HG02759 (cell line): ENCODE data around the gene ELMOD3.
"Not testable (repeated sequence)": the region's sequence is repeated elsewhere in the genome, so short reads cannot be mapped to it uniquely, and the experiment has no call there.

Source experiments
- ATAC-seq: cut with Tn5 transposase; IDR thresholded peaks from one replicate; pipeline ENCODE4 v1.9.1; 2021; ENCODE audit warnings: mild to moderate bottlenecking, moderate library complexity; ENCODE audit not compliant: unreplicated experiment

The ELMOD3 gene

DNA sequence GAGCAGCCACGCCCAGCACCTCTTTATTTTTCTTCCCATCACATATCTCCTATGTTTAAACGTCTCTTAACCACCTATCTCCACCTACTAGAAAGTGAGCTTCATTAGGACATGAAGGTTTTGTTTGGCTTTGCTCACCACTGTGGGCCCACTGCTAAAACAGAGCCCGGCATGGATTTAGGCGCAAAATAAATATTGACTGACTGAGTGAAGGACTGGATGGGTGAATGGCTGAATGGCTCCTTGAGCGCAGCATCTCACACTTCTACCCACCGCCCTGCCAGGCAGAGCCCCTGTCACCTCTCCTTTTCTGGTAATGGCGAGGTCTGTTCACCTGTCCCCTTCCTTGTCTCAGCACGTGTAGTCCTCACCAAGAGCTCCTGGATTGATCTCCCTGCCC lies 45.5 kb downstream of the ELMOD3 start:
- no peak for ATAC-seq

DNA sequence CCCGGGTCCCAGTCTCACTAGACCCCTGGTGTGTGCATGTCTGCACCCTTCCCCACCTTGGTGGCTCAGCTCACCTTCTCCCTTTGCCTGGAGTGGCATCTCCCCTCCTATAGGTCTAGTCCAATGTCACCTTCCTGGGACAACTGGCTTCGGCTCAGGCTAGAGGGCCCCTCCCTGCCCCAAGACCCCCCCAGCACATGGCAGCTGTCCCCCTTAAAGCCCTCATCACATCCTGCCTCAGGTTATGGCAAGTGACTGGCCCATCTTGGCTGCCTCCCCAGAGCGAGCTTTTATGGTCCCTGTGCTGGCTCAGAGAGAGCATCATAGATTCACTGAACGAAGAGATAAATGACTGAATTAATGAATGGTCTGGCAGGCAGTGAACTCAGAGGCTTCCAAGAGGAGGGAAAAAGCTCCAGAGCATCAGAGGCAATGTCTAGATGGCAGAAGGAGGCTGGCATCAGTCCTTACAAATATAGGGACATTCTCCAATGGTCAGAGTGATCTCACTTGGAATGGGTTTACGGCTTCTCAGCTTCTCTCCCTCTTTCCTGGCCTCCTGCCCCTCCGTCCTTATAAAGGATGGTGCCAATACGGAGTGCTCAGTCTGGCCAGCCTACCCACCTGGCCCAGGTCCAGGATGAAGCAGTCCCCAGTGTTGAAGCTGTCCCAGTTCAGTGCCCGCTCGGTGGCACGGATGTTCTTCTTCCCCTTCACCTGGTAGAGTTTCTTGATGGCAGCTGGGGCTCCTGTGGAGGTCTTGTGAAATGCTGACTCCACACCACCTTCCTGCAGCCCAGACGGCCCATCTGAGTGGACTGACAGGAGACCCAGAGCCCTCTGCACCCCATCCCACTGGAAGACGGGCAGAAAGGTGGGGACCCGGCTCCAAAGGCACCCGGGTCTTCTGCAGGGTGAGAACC lies 46.2 kb downstream of the ELMOD3 start:
- no peak for ATAC-seq

DNA sequence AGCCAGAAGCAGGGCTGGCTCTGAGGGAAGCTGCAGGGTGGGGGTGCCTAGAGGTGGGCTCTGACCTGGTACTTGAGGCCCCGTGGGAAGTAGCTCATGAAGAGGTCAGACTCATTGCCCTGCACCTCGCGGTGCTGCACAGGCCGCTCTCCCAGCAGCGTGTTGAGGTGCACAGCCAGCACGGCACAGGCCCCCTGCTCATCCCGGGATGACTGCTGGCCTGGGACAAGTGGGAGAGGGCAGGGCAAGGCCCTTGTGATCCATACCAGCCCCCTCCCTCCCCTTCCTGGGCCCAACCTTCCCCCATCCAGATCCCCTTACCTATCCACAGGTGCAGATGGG lies 46.9 kb downstream of the ELMOD3 start:
- ATAC-seq = no peak

DNA sequence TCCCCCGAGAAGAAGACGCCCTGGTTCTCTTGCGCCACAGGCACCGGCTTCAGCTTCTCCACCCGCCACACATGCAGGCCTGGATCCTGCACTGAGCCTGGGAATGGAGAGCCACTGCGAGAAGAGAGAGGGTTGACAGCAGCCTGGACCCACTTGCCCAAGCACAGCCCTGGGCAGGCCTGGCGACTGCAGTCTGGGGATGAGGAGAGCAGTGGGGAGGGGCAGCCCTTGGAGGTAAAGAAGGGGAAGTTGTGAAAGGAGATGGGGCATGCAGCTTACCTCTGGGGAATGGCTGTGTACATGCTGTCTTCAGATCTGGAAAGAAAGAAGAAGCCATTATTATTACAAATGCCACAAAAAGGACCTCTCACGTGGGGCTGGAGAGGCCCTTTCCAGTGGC lies 47.3 kb downstream of the ELMOD3 start:
- no peak for ATAC-seq

DNA sequence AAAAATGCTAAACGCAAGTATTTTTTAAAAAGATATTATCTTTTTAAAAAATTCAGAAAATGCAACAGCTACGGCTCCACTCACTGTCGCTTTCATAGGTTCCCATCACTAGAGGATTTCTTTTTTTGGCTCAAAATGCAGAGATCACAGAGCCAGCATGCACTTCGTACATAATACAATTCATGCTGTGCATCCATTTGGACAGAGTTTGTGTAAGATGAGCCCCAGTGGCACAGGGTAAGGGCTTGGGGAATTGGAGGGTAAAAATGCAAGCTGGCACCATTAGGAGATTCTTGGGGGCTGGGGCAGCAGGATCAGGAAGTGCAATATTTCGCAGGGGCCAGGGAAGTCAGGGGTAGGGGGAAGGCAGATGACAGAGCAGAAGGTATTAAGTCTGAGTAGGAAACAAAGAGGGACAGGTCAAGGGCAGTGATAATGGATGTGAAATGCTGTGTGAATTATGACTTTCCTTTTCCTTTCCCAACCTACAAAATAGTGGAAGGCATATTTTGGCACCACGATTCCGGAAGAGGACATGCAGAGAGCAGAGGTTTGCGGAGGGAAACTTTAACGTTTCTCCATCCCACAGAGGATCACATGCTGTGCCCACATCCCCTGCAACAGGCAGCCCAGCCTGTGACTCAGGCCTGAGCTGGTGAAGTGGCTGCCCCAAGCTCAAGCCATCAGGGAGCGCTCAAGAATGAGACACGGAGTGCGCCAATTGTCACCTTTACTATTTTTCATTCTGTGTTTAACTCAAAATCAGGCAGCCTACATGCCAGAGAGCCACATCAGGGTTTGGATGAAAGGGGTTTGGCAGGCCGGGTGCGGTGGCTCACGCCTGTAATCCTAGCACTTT lies 50.9 kb downstream of the ELMOD3 start:
- peak; percentile 57 for ATAC-seq

DNA sequence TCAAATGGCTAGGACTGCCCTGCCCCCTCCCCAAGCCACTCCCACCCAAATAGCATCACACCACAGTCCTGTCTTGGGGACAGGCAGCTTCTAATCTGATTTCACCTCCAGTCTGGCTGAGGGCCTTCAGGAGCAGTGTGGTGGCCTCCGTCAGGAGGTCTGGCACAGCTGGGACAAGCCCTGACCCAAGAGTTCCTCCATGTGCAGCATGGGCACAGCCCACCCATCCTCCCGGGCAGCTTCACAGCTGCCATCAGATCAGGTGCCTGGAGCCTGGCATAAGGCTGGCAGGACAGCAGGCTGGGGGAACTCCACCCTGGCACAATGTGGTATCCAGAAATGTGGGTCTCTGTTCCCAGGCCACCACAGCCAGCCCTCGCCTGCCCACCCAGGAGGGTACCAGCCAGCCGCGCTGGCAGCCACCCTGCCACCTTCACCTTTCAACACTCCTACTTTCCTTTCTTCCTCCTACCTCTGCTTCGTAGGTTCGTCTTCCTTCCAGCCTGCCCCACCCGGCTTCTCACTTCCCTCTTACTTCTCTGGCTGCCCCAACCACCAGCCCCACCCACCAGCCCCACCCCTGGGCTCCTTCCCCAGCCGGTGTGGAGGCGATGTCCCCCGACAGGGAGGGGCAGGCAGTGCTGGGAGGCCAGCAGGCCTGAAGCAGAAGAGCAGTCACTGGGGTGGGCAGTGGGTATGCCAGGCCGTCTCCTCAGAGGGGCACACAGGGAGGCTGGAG lies 55.4 kb downstream of the ELMOD3 start, which contains the start of gene CAPG:
Gene CAPG, minus strand, starts transcription at position 522 of the 739 bp plus-strand sequence. CDS start 8,221 bp downstream, outside the sequence.
- peak; percentile 59 for ATAC-seq

DNA sequence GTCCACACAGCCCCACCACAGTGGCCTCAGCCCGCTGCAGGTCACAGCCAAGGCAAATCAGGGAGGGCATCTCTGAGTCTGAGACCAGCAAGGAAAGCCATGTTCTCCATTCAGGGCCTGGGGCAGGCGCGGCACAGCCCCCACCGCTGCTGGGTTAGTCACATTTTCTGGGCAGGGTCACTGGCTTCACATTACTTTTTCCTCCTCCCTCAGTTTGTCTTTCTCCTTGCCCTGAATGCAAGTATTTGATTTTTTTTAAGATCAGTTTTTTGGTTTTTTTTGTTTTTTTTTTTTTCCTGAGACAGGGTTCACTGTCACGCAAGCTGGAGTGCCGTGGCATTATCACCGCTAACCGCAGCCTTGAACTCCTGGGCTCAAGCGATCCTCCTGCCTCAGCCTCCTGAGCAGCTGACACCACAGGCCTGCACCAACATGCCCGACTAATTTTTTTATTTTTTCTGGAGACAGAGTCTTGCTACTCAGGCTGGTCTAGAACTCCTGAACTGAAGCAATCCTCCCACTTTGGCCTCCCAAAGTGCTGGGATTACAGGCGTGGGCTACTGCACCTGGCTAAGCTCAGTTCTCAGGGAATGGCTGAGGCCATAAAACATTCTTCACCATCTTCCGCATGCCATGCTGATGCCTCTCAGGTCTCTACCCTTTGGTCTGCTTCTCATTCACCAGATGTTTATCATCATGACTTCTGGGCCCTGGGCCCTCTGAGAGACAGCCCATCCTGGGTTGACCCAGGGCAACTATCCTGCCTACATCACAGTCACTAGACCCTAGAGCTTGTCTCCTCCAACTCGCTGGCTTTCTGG lies 56.2 kb downstream of the ELMOD3 start:
- no peak for ATAC-seq

DNA sequence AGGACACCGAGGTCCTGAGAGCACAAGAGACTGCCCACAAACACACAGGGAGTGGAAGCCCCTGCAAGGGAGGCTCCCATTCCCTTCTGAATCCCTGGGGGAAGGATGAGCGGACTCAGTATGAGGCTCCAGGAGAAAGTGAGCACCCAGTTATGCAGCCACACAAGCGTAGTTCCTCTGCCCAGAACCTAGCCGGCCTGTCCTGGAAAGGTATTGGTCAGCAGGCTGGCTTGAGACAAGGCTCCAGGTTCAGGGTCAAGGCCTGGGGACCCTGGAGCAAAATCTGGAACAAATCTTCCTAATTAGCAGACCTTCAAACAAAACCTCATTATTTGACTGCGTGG lies 56.8 kb downstream of the ELMOD3 start:
- ATAC-seq = no peak

DNA sequence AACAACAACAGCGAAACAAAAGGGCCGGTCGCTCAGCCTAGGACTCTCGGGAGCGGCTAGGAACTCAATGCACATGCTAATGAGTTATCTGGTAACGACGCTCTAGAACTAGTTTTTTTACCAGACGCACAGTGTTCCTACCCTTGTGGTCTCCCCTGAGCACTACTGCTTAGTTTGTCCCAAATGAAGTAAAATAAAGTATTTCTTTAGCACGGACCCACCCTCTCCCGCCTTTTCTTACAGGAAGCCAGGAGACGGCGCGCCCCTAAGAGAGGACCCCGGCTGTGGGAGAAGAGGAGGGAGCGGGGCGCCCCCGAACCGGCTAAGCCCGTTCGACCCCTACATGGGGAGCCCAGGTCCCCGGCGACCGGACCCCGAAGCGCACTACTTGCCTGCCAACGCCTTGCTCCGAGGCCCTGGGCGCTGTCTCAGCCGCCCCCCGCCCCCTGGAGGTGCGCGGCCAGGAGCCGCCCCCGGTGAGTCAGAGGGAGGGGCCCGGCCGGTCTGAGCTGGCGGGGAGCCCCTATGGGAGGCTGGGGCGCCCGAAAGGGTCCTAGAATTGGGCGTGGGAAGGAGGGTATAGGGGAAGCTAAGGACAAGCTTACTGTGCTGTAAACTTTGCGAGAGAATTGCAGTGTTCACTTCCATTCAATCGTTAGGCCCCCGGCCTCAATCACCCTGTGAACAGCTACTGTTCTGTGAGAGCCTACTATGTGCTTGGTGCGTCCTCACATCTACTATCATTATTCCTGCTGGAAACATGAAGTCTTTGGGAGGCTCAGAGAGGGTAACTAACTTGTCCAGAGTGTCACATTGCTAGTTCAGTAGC lies 59.2 kb downstream of the ELMOD3 start:
- peak; percentile 19 for ATAC-seq

DNA sequence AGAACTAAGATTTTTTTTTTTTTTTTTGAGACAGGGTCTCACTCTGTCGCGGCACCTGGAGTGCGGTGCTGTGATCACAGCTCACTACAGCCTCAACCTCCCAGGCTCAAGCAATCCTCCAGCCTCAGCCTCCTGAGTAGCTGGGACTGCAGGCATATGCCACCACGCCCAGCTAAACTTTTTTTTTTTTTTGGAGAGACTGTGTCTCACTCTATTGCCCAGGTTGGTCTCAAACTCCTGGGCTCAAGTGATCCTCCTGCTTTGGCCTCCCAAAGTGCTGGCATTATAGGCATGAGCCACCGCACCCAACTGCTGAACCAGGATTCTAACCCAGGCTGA lies 59.8 kb downstream of the ELMOD3 start:
- ATAC-seq = not testable (repeated sequence)

DNA sequence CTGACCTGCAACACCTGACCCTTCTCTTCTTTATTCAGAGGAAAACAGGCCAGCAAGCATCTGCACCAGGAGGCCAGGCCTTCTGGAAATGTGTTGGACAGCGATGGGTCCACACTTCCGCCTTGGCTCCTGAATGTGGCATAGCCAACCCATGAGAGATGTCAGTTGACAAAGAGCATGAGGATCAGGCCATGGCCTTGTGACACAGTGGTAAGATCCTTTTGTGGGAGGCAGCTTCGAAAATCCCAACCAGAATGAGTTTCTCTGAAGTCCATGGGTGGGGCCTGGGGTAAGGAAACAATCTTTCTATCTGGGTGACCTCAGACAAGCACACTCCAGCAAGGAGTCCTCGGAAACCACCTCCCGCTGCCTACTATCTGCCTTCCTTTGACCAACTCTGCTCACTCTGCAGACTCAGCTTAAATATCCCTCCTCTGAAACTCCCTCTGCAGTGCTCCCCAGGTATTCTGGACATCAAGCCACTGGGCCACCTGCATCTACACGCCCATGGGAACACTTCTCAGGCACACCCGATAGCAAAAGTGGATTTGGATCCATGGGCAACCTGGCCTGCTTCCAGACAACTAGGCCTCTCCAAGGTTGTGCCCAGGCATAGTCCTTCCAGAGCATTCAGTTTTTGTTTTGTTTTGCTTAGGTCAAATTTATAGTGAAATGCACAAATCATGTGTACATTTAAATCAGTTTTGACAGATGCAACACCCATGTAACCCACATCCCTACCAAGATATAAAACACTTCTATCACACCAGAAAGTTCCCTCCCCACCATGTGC lies 60.4 kb downstream of the ELMOD3 start:
- ATAC-seq = no peak

DNA sequence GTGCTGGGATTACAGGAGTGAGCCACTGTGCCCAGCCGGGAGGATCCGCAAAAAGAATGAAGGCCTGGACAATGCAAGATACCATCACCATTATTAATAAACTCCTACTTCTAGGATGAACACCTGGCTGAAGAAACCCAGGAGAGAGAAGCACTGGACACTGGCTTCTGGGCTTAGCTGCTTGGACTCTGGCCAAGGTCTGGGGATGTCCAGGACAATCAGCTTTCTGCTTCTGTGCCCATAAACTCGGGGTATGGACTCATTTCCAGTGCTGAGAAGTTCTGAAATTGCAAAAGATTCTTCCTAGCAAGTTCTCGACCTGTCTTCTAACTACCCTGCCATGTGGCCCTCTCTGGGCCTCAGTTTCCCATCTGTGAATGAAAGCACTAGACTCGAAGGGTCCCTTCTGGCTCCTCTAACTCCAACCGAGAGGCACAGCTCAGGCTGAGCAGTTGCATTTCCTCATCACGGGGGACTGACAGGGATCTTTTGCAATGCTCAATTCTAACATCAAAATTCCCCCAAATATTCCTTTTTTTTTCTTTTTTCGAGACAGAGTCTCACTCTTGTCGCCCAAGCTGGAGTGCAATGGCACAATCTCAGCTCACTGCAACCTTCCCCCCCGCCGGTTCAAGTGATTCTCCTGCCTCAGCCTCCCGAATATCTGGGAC lies 61.5 kb downstream of the ELMOD3 start:
- no peak for ATAC-seq

DNA sequence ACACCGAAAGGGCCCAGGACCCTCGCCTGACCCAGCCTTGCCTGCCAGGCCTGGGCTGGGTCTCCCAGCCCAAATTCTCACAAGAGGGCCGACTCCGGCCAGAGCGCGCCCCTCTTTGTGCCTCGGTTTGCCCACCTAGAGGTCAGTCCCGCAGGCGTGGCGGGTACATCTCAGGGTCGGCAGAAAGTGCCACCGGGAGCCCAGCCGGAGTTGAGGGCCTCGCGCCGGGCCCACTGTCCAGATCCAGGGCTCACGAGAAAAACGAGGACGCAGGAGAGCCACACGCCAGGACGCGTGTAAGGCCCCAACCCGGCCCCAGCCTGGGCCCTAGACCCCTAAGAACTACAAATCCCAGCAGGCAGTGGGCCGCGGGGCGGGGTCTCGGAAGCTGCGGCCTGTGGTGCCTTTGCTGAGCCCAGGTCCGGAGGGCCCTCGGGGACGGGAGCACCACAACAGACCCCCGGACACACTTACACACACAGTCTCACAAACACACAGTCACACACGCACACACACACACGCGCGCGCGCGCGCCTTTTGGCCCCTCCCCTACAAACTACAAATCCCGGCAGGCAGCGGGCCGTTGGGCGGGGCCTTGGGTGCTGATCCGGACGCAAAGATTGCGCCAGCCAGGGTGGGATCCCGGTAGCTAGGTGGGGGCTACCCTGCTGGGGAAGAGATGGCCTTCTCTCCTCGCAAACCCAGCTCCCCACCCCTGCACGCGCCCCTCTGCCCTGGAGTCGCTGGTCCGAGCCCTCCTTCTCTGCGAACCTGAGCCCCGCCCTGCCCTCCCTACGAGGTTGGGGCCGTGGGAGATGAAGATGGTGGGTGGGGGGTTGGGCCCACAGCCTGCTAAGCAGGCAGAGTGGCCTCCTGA lies 63.8 kb downstream of the ELMOD3 start, which contains the start of gene SH2D6:
Gene SH2D6, plus strand, starts transcription at position 583 of the 877 bp plus-strand sequence. CDS start 10,752 bp downstream, outside the sequence.
- peak; percentile 87 for ATAC-seq

DNA sequence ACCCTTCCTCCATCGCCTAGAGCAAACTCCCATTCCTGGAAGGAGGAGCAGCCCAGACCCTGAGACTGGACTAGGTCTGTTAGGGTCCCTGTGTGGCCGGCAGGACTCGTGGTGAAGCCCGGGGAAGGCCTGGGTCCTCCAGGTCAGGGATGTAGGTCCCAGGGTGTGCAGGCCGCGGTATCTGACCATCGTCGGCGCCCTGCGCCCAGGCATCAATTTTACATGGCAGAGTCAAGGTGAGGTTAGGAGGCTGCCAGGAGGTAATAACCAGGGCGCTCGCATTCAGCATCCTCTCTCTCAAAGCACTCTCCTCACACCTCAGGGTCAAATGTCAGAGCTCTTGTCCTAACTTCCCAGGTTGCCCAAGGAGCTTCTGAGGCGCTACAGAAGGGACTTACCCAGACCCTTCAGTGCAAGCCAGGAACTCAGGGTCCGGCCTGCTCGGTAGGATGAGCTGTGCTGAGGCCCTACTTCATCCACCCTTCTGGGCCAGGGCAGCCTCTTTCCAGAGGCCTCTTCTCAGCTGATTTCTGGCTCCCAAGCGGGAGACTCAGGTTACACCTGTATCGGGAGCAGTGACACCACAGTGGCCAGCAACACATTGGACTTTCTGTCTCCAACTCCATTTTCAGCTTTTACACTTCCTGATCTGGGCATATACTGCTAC lies 64.6 kb downstream of the ELMOD3 start:
- ATAC-seq = no peak

DNA sequence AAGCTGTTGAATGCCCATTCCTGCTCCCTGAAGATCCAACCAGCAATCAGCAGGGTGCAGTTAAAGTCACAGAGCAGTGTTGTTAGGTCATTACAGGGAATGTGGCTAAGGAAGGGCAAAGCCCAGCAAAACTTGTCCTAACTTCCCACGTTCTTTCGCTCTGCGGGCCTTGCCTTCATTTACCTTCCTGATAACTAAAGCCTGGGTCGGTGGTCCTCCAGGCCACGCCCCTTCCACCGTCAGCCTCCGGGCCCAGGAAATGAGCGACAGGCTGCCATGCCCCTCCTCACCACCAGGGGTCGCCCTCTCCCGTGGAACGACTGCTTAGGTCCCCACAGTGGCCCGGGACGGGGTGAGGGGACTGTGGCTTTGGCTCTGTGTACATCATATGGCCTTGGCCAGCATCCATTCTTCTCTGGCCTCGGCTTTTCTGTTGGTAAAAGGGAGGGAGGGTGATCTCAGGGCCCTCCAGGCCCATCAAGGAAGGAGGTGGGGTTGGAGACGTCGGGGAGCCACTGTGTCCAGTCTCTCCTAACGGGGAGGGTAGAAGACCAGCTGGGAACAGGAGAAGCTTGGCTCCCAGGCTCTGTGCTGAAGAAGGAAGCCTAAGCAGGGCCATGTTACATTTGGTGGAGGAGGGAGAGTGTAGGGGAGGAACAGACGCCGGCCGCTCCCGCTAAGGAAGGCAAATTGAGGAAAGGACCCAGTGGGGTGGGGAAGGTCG lies 66.1 kb downstream of the ELMOD3 start:
- peak; percentile 63 for ATAC-seq
